Cardiac fibroblast (primary cell): ENCODE data around the gene ACSF3.

Experiments
- DNase-seq, 2 donors: peaks; one replicate each; pipeline versions ENCODE4 v3.0.0 to v3.0.0-alpha.2; 2010; ENCODE audit warnings: low read depth in 2 of 2
- H3K4me3 ChIP-seq, 2 donors: replicated peaks in 1 of 2; 1 replicate in 1 of 2; 2 replicates in 1 of 2; pipeline ENCODE4 v1.5.1; 2011; ENCODE audit warnings: low read depth in 2 of 2, low read length in 2 of 2, mild to moderate bottlenecking in 2 of 2, moderate library complexity in 1 of 2
- CTCF ChIP-seq: IDR thresholded peaks from one replicate; pipeline ENCODE4 v1.5.1; 2011; ENCODE audit warnings: low read depth, mild to moderate bottlenecking, low read length, inconsistent platforms

ACSF3 gene

DNA sequence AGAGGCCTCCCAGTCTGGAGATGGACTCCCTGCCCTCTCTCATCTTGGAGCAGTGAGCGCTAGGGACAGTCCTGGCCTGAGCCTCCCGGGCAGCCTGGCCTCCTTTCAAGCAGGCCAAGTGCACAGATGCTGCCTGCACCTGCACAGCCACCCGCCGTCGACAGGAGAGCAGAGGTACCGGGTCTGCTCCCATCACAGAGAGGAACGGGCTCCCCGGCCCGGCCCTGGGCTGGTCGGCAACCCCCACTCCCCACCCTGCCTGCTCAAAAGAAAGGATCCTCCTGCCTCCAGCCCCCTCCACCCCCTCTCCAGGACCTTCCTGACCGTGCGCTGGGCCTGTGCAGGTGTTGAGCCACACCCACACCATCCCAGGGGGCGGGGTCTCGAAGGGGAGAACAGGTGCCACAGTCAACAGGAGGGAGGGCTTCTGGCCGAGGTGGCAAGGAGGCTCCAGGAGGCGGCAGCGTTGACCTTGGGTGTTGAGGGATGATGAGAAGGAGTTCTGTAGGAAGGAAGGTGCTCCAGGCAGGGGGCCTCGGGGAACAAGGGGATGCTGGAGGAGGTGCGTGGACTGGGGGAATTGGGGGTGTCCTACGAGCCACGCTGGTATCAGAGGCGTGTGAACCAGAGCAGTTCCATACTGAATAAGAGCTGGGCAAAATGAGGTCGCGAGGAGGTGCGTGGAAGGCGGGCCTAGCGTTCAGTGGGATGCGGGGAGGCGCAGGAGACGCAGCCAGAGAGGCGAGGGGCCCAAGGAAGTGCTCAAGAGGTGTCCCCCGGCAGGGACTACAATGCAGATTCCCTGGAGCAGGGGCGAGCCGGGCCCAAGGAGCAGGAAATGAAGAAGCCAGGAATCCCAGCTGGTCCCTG, 76.9 kb downstream of the ACSF3 start:
- no peak for TF ChIP-seq CTCF
- DNase-seq: no peak

DNA sequence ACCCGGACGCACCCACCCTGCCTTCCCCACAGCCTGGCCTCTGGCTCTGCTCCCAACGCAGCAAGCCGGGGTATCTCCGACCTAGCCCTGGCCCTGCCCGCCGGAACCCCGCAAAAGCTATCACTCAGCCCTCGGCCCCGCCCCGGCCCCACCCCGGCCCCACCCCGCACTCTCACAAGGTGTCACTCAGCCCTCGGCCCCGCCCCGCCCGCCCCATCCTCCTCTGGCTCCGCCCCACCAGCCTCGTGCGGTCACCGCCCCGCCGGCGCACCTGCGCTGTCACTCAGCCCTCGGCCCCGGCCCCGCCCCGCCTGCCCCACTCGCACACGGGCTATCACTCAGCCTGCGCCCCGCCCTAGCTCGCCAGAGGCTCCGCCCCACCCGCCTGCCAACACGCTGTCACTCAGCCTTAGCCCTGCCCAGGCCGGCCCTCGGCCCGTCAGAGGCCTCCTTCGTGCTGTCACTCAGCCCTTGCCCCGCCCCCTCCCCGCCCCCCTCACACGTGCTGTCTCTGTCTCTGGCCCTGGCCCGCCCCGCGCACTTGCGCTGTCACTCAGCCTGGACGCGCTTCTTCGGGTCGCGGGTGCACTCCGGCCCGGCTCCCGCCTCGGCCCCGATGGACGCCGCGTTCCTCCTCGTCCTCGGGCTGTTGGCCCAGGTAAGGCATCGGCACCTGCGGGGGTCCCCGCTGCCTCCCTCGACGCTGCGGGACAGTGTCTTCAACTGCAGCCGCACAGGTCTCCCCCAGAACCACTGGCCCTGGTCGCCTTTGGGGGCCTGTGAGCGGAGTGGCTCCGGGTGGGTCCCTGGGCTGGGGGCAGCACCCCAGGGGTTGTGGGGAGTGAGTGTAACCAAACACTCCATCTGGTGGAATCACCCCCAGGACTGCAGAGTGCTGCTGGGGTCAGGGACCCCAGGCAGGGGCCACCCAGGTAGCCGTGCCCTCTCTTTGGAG, 77.8 kb downstream of the ACSF3 start, which contains the start of gene CDH15:
TSS of gene CDH15 (plus strand) at position 533 of the 955 bp plus-strand sequence. CDS start at position 617, 84 bp downstream.
- peak within 1 kb of the TSS in 1 of 2 donors; percentile 15 for H3K4me3 ChIP-seq
- DNase-seq: peak; percentile 78 to 89
- no peak for TF ChIP-seq CTCF

More for the DNA sequence above, 76.9 kb downstream of the ACSF3 start:
- H3K4me3 ChIP-seq: peak overlapping the region in 1 of 2 donors; percentile 15

DNA sequence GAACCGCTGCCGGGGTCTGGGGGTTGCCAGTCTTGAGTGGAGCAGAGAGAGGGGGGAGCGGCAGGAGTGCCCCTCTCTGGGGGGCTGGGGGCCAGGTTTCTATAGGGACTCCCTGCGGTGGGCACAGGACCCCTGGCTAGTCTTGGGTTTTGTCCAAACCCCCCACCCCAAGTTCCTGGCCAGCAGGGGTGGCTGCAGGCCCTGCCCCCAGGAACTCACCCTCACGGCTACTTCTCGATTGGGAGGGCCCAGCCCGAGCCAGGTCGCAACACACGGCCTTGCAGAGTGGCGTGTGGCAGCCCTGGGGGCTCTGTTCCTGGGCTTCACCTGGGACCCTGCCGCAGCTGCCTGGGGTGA, 78.5 kb downstream of the ACSF3 start:
- TF ChIP-seq CTCF: no peak
- no peak overlapping the region for H3K4me3 ChIP-seq
- no peak for DNase-seq

DNA sequence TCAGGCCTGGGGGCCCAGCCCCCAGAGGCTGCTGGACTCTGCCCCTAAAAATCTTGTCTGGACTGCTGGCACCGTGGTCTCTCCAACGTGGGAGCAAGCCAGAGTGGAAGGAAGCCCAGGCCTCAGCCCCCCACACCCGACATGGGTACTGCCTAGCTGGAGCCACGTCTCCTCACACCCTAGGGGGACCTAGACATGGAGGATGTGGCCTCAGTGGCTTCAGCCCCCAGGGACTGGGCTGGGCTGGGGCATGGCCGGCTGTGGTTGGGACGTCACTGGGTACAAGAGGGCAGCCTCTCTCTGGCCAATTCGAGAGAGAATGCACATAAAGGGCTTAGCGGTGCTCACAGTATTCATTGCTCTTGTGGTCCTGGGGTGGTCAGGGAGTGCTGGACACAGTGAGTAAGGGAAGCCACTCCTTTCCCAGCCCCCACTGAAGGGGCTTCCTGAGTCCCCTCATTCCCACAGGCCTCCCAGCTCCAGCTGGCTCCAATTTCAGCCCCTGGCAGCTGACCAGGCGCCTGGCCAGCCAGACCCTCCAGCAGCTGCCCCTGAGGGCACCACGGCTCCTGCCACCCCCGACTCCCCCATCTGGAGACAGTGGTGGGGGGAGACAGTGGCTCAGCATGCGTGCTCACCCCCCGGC, 79.0 kb downstream of the ACSF3 start:
- no peak for TF ChIP-seq CTCF
- no peak overlapping the region for H3K4me3 ChIP-seq
- DNase-seq: no peak

- no peak for TF ChIP-seq CTCF
- no peak overlapping the region for H3K4me3 ChIP-seq
- DNase-seq: no peak
These were observed 79.7 kb downstream of the ACSF3 start for GRCh38 chr16:89173174-89173921.
